ENCODE measurements around the gene KCNG1.
A peak's percentile ranks its signal among the peaks of the same experiment; 100 is the strongest.

The KCNG1 gene

DNA sequence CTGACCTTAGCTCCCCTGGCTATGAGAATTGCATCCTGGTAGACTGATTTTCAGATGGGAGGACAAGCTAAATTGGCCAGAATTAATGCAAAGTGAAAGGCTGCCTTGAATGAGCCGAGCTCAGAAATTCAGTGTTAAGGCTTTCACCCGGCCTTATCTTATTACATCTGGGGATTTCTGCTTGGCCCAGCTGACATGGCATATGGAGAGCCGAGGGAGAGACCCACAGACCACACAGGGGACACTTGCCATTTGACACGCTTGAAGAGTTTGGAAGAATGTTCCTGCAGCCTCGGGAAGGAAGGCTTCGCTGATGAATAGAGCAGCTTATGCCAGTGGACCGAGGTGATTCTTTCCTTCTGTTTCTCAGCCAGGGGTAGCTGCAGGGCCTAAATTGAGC lies 55.3 kb downstream of the KCNG1 start:
- DNase-seq (ENCODE audit: low read depth): no peak
- H3K4me3 ChIP-seq (ENCODE audit: low read depth, low read length): no peak overlapping the region
- TF ChIP-seq, protein P1, sequence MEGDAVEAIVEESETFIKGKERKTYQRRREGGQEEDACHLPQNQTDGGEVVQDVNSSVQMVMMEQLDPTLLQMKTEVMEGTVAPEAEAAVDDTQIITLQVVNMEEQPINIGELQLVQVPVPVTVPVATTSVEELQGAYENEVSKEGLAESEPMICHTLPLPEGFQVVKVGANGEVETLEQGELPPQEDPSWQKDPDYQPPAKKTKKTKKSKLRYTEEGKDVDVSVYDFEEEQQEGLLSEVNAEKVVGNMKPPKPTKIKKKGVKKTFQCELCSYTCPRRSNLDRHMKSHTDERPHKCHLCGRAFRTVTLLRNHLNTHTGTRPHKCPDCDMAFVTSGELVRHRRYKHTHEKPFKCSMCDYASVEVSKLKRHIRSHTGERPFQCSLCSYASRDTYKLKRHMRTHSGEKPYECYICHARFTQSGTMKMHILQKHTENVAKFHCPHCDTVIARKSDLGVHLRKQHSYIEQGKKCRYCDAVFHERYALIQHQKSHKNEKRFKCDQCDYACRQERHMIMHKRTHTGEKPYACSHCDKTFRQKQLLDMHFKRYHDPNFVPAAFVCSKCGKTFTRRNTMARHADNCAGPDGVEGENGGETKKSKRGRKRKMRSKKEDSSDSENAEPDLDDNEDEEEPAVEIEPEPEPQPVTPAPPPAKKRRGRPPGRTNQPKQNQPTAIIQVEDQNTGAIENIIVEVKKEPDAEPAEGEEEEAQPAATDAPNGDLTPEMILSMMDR (IDR thresholded peaks at IDR 0.05; ENCODE audit: control insufficient read depth, extremely low read depth, insufficient read depth): no peak

DNA sequence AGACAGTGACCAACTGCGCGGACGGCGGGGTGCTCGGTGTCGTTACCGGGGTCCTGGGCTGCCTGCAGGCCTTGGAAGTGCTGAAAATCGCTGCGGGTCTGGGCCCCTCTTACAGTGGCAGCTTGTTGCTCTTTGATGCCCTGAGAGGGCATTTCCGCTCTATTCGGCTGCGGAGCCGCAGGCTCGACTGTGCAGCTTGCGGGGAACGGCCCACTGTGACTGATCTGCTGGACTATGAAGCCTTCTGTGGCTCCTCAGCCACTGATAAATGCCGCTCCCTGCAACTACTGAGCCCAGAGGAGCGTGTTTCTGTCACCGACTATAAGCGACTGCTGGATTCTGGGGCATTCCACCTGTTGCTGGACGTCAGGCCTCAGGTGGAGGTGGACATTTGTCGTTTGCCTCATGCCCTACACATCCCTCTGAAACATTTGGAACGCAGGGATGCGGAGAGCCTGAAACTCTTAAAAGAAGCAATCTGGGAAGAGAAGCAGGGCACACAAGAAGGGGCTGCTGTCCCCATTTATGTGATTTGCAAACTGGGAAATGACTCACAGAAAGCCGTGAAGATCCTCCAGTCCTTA lies 63.3 kb downstream of the KCNG1 start:
- H3K4me3 ChIP-seq (ENCODE audit: low read depth, low read length): peak overlapping the region; percentile 74
- TF ChIP-seq, protein P1 (IDR thresholded peaks at IDR 0.05; ENCODE audit: control insufficient read depth, extremely low read depth, insufficient read depth): no peak
- no peak for DNase-seq (ENCODE audit: low read depth)

DNA sequence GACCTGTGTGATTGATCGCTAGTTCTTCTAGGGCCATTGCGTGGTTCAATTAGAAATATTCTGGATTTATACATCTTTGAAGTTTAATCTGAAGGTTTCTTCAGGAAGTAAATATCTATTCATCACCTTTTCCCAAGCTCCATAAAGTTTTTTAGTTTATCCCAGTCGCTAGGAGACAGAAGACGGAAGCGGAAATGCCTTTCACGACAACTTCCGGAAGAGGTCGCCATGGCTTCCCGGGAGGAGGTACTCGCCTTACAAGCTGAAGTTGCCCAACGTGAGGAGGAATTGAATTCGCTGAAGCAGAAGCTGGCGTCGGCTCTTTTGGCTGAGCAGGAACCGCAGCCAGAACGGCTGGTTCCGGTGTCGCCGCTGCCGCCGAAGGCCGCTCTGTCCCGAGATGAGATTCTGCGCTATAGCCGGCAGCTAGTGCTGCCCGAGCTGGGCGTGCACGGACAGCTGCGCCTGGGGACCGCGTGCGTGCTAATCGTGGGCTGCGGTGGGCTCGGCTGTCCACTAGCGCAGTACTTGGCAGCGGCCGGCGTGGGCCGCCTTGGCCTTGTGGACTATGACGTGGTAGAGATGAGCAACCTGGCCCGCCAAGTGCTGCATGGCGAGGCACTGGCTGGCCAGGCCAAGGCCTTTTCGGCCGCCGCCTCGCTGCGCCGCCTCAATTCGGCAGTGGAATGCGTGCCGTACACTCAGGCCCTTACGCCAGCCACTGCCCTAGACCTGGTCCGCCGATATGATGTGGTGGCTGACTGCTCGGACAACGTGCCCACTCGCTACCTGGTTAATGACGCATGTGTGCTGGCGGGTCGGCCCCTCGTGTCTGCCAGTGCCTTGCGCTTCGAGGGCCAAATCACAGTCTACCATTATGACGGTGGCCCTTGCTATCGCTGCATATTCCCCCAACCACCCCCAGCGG lies 64.0 kb downstream of the KCNG1 start, which contains the start of gene MOCS3:
TSS of gene MOCS3 (plus strand) at position 204 of the 928 bp plus-strand sequence. CDS start at position 229, 25 bp downstream.
- DNase-seq (ENCODE audit: low read depth): peak; percentile 87
- TF ChIP-seq, protein P1 (IDR thresholded peaks at IDR 0.05; ENCODE audit: control insufficient read depth, extremely low read depth, insufficient read depth): no peak
- peak within 1 kb of the TSS; percentile 74 for H3K4me3 ChIP-seq (ENCODE audit: low read depth, low read length)

DNA sequence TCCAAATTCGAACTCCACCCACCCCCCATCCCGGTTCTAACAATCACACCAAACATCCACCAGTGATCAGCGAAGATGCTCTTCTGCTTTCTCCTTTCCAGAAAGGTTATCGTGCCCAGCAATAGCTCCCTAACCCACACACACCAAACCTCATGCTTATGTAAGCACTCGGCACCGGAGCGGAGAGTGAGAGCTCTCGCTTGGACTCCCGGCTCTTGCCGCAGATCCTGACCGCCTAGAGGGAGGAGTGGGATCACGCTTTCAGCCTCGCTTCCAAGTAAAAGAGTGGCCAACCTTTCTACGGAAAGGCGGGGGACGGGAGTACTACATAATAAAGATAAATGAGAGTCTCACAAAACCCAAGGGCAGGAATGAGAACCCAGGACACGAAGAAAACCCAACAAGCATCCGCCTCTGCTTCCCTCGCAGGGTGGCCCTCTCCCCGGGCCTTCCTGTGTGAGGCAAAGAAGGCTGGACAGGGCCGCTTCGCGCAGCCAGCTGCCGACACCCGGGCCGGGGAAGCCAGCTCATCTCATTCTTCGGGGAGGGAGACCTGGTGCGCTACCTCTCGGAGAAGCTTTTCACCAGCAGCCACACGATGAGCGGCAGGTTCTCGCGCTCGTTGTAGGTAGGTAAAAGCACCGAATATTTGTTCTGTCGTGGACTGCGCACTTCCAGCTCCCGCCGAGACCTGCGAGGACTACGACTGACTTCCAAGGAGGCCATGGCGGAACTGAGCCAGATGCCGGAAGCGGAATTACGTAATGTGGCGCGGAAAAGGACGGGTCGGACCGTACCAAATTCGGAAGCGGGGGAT lies 64.9 kb downstream of the KCNG1 start, which contains the start of gene DPM1:
TSS of gene DPM1 (minus strand) at position 735 of the 817 bp plus-strand sequence. CDS start at position 726, 9 bp downstream.
- H3K4me3 ChIP-seq (ENCODE audit: low read depth, low read length): peak within 1 kb of the TSS; percentile 74
- DNase-seq (ENCODE audit: low read depth): no peak
- TF ChIP-seq, protein P1 (IDR thresholded peaks at IDR 0.05; ENCODE audit: control insufficient read depth, extremely low read depth, insufficient read depth): no peak

DNA sequence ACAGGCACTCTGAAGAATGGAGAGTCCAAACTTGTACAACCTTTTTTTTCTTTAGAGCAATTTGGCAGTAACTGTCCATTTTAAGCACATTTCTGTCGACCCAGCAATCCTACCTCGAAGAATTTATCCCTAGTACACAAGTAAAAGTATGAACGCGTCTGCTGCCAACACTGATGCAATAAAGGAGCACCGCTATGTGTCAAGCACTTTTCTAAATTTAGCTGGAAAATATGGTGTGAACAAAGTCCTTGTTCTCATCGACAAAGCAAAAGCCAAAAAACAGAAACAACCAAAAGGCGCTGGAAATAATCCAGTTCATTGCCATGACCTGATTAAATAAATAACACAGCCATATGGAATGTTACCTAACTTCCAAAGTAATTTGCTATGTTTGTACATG lies 65.6 kb downstream of the KCNG1 start:
- TF ChIP-seq, protein P1 (IDR thresholded peaks at IDR 0.05; ENCODE audit: control insufficient read depth, extremely low read depth, insufficient read depth): no peak
- no peak for DNase-seq (ENCODE audit: low read depth)
- peak overlapping the region; percentile 74 for H3K4me3 ChIP-seq (ENCODE audit: low read depth, low read length)

DNA sequence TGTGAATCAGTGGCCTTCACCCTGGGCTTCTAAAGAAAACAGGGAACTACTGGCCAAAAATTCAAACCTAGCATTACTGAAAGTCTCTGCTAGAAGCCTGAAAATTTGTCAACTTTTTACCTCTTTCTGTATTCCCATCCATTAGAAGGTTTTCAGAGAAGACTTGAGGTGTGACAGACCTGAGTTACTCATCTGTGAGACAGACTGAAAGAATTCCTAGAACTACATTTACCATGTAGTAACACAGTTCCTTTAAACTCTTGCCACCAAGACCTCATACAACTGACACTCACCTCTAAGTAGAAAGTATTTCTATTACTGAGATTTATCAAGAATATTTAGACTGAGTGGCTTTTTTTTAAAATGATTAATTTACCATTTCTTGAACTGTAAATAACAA lies 69.1 kb downstream of the KCNG1 start:
- no peak for DNase-seq (ENCODE audit: low read depth)
- TF ChIP-seq, protein P1 (IDR thresholded peaks at IDR 0.05; ENCODE audit: control insufficient read depth, extremely low read depth, insufficient read depth): no peak
- no peak overlapping the region for H3K4me3 ChIP-seq (ENCODE audit: low read depth, low read length)
